Mucosa of descending colon (tissue), 3 donors: ENCODE results near the gene GAS7. TPM values are rescaled to one million over a fixed set of nuclear protein-coding genes. Genes with fewer than 3 reads are reported as not detected.
"Not testable (repeated sequence)": the region's sequence is repeated elsewhere in the genome, so short reads cannot be mapped to it uniquely, and the experiment has no call there.

Source experiments
- ATAC-seq: fragments of 200-7000 bp; cut with Tn5 transposase; one replicate; pipeline ENCODE4 v1.9.1; 2020; ENCODE audit warnings: mild to moderate bottlenecking, moderate library complexity
- DNase-seq, 3 donors: peaks; one replicate each; pipeline ENCODE4 v3.0.0-alpha.2; 2020
- H3K36me3 ChIP-seq: fragments of 200-600 bp; one replicate; pipeline ENCODE4 v1.8.0; 2021; ENCODE audit warnings: low read depth, mild to moderate bottlenecking
- H3K4me1 ChIP-seq: fragments of 200-600 bp; one replicate; pipeline ENCODE4 v1.8.0; 2021; ENCODE audit warnings: low read depth, mild to moderate bottlenecking
- H3K4me3 ChIP-seq: fragments of 200-600 bp; one replicate; pipeline ENCODE4 v1.8.0; 2021; ENCODE audit warnings: mild to moderate bottlenecking
- H3K9me3 ChIP-seq: fragments of 200-600 bp; one replicate; pipeline ENCODE4 v1.8.0; 2021; ENCODE audit warnings: mild to moderate bottlenecking
- CTCF ChIP-seq: fragments of 200-600 bp; IDR thresholded peaks from one replicate; pipeline ENCODE4 v1.8.0; 2022; ENCODE audit warnings: antibody characterized with exemption, mild to moderate bottlenecking
- intact Hi-C, 2 donors: fragments of 100-400 bp; cut with DNase I in 1 of 2; cut with micrococcal nuclease in 1 of 2; formaldehyde crosslinking; loops; one replicate each; pipeline versions ENCODE4 v1.11.0 to v1.11.1; 2022; cut with DNase I, micrococcal nuclease
- total RNA-seq, 3 donors: library from RNA; stranded (reverse); fragmentation: NEBNext Ultra II Directional in 2 of 3; extraction: Animal tissue kit (Norgen Biotek cat#: 25700) in 2 of 3; gene quantifications; one replicate each; pipeline versions ENCODE4 v1.2.1 to v1.2.4, GENCODE V29; 2021 to 2023
- donor health status: DM: no; HTN: no; CAD: no; lungs with moderate emphysema.
- donor health status: DM: no; HTN: no; CAD: no.
- donor health status: DM: no; HTN: yes; CAD: no.

GAS7 gene
- total RNA-seq, 3 donors from 2014 or later, result 6.4 to 54.4 (median 21.6) TPM

GRCh38 chr17:10003705-10004104 is 194.7 kb downstream of the GAS7 start:
- TF ChIP-seq CTCF, result no peak
- no peak for DNase-seq
- no peaks in the 10 kb centered on the region for H3K36me3 ChIP-seq
- no peak overlapping the region for H3K4me3 ChIP-seq
- H3K9me3 ChIP-seq, result no peaks in the 10 kb centered on the region
- no peak for ATAC-seq
- no peaks in the 10 kb centered on the region for H3K4me1 ChIP-seq
- intact Hi-C loops, result no loop called here

GRCh38 chr17:10002567-10003360 is 195.6 kb downstream of the GAS7 start:
- H3K36me3 ChIP-seq, H3K4me1 ChIP-seq, DNase-seq, intact Hi-C loops, H3K4me3 ChIP-seq, ATAC-seq, H3K9me3 ChIP-seq: not testable (repeated sequence)

- TF ChIP-seq CTCF, result no peak
- intact Hi-C loops, result no loop called here
- DNase-seq, result peak in 1 of 3 donors; percentile 34
- no peak overlapping the region for H3K4me3 ChIP-seq
- no peak for ATAC-seq
- H3K9me3 ChIP-seq, result no peaks in the 10 kb centered on the region
- H3K36me3 ChIP-seq, result no peaks in the 10 kb centered on the region
- H3K4me1 ChIP-seq, result no peaks in the 10 kb centered on the region
Observed at GRCh38 chr17:10001306-10001873, 197.0 kb downstream of the GAS7 start.

- ATAC-seq, result no peak
- H3K9me3 ChIP-seq, result no peaks in the 10 kb centered on the region
Observed at GRCh38 chr17:9999919-10000695, 198.3 kb downstream of the GAS7 start.

GRCh38 chr17:9998060-9998459 is 200.3 kb downstream of the GAS7 start:
- ATAC-seq (no peak), DNase-seq (no peak)
- TF ChIP-seq CTCF, result no peak
- no peaks in the 10 kb centered on the region for H3K36me3 ChIP-seq
- H3K4me1 ChIP-seq, result no peaks in the 10 kb centered on the region
- H3K9me3 ChIP-seq, result no peaks in the 10 kb centered on the region
- no peak overlapping the region for H3K4me3 ChIP-seq
- intact Hi-C loops, result no loop called here

More at GRCh38 chr17:9999919-10000695, 198.3 kb downstream of the GAS7 start:
- H3K4me1 ChIP-seq, result no peaks in the 10 kb centered on the region
- DNase-seq, result no peak
- no peaks in the 10 kb centered on the region for H3K36me3 ChIP-seq
- H3K4me3 ChIP-seq, result no peak overlapping the region
- intact Hi-C loops, result no loop called here
- no peak for TF ChIP-seq CTCF

GRCh38 chr17:9994761-9995160 is 203.6 kb downstream of the GAS7 start:
- H3K4me1 ChIP-seq, result no peaks in the 10 kb centered on the region
- no peaks in the 10 kb centered on the region for H3K36me3 ChIP-seq
- TF ChIP-seq CTCF, result no peak
- DNase-seq, result no peak
- H3K4me3 ChIP-seq, result no peak overlapping the region
- intact Hi-C loops, result no loop called here
- H3K9me3 ChIP-seq, result no peaks in the 10 kb centered on the region
- ATAC-seq, result no peak
